Kidney epithelial cell (primary cell): ENCODE results near the gene LCN9. TPM values are rescaled to one million over a fixed set of nuclear protein-coding genes. Genes with fewer than 3 reads are reported as not detected.

Source experiments
- DNase-seq: peaks from one replicate; pipeline ENCODE4 v3.0.0-alpha.2; 2010; ENCODE audit warnings: low read depth
- H3K27me3 ChIP-seq: 2 replicates; pipeline ENCODE4 v1.6.0; 2011; ENCODE audit warnings: low read length; ENCODE audit not compliant: control insufficient read depth, insufficient read depth
- H3K36me3 ChIP-seq: 2 replicates; pipeline ENCODE4 v1.5.1; 2011; ENCODE audit warnings: low read length; ENCODE audit not compliant: control insufficient read depth, insufficient read depth
- H3K4me3 ChIP-seq: 2 replicates; pipeline ENCODE4 v1.5.1; 2011; ENCODE audit warnings: low read depth, mild to moderate bottlenecking, control low read depth, low read length
- CTCF ChIP-seq: IDR thresholded peaks from 2 replicates; pipeline ENCODE4 v1.5.1; 2011; ENCODE audit warnings: mild to moderate bottlenecking, moderate library complexity, low read length, control low read depth, inconsistent platforms; ENCODE audit not compliant: insufficient read depth, poor library complexity, severe bottlenecking
- total RNA-seq: library from RNA; depleted of rRNA; stranded (reverse); fragments of >200 nt; gene quantifications from 2 replicates; pipeline ENCODE4 v1.2.3, GENCODE V29; 2015

The LCN9 gene
- total RNA-seq, 1 donor from 2014 or later, result not detected

GRCh38 chr9:135641047-135641446 lies 22.1 kb upstream of the LCN9 start:
- TF ChIP-seq CTCF, result no peak
- no peak for DNase-seq
- Histone ChIP-seq H3K36me3 (no peaks in the 10 kb centered on the region), H3K4me3 (no peak overlapping the region), H3K27me3 (no peaks in the 10 kb centered on the region)

- TF ChIP-seq CTCF, result no peak
- DNase-seq, result no peak
- H3K36me3 ChIP-seq, result no peaks in the 10 kb centered on the region
Measured at GRCh38 chr9:135641745-135642144, 21.4 kb upstream of the LCN9 start.

GRCh38 chr9:135644631-135645218 lies 18.4 kb upstream of the LCN9 start:
- no peaks in the 10 kb centered on the region for H3K27me3 ChIP-seq
- no peaks in the 10 kb centered on the region for H3K36me3 ChIP-seq
- no peak overlapping the region for H3K4me3 ChIP-seq
- TF ChIP-seq CTCF, result no peak
- DNase-seq, result no peak

More at GRCh38 chr9:135641745-135642144, 21.4 kb upstream of the LCN9 start:
- H3K27me3 ChIP-seq, result no peaks in the 10 kb centered on the region
- H3K4me3 ChIP-seq, result no peak overlapping the region

- H3K4me3 ChIP-seq, result no peak overlapping the region
- no peaks in the 10 kb centered on the region for H3K27me3 ChIP-seq
Measured at GRCh38 chr9:135647884-135648283, 15.2 kb upstream of the LCN9 start.

GRCh38 chr9:135648494-135649410 lies 14.4 kb upstream of the LCN9 start:
- Histone ChIP-seq H3K36me3 (no peaks in the 10 kb centered on the region), H3K4me3 (no peak overlapping the region), H3K27me3 (no peaks in the 10 kb centered on the region)
- TF ChIP-seq CTCF, result no peak
- no peak for DNase-seq

More at GRCh38 chr9:135647884-135648283, 15.2 kb upstream of the LCN9 start:
- no peak for DNase-seq
- TF ChIP-seq CTCF, result no peak
- no peaks in the 10 kb centered on the region for H3K36me3 ChIP-seq
